ENCODE results near the gene DDX1.
"Not testable (repeated sequence)": the region's sequence is repeated elsewhere in the genome, so short reads cannot be mapped to it uniquely, and the experiment has no call there.

DDX1 gene

GRCh38 chr2:15593327-15593705 lies 1.6 kb downstream of the DDX1 start:
- peak overlapping the region in 3 of 21 experiments; percentile 91 to 94 (median 91) for H3K27ac ChIP-seq

DNA sequence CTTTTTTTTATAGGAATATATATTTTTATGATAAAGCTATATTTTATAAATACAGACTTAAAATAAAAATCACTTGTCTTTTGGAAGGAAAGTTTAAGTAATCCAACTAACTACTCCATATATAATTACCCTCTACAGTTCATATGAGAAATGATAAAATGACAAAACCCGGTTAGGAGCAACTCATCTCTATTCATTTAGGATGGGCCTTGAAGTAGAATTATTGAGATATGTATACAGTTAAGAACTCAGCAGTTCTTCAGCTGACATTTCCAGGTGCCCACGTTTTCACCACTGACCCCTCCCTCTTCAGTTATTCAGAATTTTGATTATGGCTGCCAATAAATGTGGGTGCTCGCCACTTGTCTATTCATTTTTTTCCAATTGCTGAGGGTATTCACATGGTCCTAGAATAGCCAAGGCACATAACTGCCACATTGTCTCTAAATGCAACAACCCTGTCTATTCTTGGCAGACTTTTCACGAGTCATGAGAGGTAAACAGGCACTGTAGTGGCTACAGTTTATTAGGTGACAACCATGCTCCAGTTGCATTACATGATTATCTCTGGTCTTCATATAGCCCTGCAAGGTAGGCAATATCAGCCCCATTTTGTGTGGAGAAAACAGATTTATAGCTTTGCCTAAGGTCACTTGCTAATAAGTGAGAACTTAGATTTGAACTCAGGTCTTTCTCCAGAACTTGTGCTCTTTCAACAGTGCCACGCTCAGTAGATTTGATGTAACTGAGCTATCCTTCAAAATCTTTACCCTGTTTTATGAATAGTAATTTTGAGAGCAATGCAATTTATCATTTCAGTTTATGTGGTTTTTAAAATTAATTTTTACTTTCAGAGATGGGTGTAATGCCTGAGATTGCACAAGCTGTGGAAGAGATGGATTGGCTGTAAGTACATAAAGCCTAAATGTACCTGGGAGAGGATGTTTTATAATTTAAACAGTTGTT lies 2.9 kb downstream of the DDX1 start:
- H3K27ac ChIP-seq, result no peak overlapping the region
- H3K4me3 ChIP-seq, result no peak overlapping the region

More at GRCh38 chr2:15593327-15593705, 1.6 kb downstream of the DDX1 start:
- no peak overlapping the region for H3K4me3 ChIP-seq

DNA sequence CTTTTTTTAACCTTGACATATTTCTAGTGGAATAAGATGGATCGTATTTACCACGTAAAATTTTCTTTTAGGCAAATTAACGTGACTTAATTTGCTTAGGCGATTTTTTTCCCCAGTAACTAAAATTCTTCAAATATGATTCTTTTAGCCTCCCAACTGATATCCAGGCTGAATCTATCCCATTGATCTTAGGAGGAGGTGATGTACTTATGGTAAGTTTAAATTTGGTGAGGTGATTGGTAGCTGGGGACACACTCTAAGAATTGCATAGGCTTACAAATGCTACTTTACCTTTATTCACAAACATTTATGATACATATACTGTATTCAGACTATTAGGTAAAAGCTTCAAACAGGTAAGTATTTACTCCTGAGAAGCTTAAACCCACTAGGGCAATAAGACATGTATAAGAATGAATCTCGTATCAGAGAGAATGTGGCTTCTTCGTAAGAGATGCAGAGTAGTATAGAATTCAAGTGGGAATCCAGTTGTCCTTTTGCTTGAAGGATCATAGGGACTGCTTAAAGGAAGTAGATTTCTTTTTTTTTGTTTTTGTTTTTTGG lies 3.8 kb downstream of the DDX1 start:
- Histone ChIP-seq H3K4me3 (no peak overlapping the region), H3K27ac (no peak overlapping the region)

DNA sequence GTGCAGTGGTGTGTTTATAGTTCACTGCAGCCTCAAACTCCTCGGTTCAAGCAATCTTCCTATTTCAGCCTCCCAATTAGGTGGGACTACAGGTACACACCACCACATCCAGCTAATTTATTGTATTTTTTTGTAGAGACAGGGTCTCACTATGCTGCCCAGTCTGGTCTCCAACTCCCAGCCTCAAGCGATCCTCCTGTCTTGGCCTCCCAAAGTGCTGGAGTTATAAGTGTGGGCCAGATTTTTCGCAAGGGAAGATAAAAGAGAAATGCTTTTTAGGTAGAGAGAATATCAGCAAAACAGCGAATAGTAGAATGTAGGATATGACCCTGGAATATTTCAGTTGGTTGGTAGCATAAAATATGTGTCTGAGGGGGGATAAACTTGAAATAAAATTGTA lies 4.3 kb downstream of the DDX1 start:
- Histone ChIP-seq H3K27ac (no peak overlapping the region), H3K4me3 (no peak overlapping the region)

- H3K27ac ChIP-seq, result no peak overlapping the region
- no peak overlapping the region for H3K4me3 ChIP-seq
Measured at GRCh38 chr2:15596350-15596749, 4.7 kb downstream of the DDX1 start.

GRCh38 chr2:15596968-15597367 lies 5.3 kb downstream of the DDX1 start:
- Histone ChIP-seq H3K27ac (no peak overlapping the region), H3K4me3 (no peak overlapping the region)

- H3K4me3 ChIP-seq, result no peak overlapping the region
- no peak overlapping the region for H3K27ac ChIP-seq
Measured at GRCh38 chr2:15599994-15600393, 8.3 kb downstream of the DDX1 start.

DNA sequence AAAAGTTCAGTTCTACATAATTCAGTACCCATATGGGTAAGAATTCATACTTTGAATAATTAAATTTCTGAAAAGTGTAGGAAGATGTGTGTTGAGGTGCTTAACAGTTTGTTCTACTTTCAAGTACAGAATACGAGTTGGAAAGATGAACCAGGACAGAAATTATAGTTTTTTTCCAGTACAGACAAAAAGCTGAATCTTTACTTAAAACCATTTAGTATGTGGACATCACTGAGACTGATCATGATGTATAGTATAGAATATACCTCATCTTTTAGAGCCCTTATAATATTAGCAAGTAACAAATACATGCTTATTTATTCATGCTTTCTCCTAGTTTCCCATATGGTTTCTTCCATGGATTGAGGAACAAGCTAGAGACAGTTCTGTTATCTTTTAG lies 10.0 kb downstream of the DDX1 start:
- Histone ChIP-seq H3K27ac (no peak overlapping the region), H3K4me3 (no peak overlapping the region)

GRCh38 chr2:15602393-15602792 lies 10.7 kb downstream of the DDX1 start:
- Histone ChIP-seq H3K27ac (no peak overlapping the region), H3K4me3 (no peak overlapping the region)

GRCh38 chr2:15603044-15603765 lies 11.5 kb downstream of the DDX1 start:
- Histone ChIP-seq H3K4me3 (no peak overlapping the region), H3K27ac (no peak overlapping the region)

DNA sequence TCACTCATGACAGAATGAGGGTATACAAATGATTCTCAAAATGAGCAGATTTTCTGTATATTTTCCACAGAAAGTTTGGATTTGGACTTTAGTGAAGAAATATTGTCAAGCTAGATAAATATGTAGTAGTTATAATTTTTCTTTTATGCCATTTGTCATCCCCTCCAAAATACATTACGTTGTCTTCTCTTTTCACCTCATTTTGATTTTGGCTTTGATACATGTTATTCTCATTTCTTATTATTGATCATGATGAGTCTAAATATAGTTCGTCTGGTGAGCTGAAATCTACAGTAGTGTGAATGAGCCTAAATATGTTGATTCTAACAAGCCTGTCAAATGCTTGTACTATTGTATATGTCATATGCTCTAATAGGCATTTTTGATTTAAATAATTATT lies 12.3 kb downstream of the DDX1 start:
- no peak overlapping the region for H3K27ac ChIP-seq
- H3K4me3 ChIP-seq, result no peak overlapping the region

DNA sequence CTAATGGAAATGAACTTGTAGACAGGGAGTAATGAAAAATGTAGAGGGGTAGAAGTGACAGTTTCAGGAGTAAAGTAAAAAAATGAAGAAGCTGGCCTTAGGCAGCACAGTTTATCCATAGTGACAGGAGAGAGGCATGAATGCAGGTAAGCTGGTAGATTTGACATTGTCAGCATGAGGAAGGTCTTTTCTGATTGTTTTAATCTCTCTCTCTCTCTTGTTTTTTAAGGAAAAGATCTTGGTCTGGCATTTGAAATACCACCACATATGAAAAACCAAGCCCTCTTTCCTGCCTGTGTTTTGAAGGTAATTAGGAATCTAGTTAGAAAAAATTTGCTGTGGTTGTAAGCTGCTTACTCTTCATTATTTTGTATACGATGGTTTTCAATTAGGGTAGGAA lies 14.1 kb downstream of the DDX1 start:
- H3K4me3 ChIP-seq, result no peak overlapping the region
- H3K27ac ChIP-seq, result no peak overlapping the region

- H3K27ac ChIP-seq, result no peak overlapping the region
- H3K4me3 ChIP-seq, result no peak overlapping the region
Measured at GRCh38 chr2:15606481-15607441, 15.1 kb downstream of the DDX1 start.

DNA sequence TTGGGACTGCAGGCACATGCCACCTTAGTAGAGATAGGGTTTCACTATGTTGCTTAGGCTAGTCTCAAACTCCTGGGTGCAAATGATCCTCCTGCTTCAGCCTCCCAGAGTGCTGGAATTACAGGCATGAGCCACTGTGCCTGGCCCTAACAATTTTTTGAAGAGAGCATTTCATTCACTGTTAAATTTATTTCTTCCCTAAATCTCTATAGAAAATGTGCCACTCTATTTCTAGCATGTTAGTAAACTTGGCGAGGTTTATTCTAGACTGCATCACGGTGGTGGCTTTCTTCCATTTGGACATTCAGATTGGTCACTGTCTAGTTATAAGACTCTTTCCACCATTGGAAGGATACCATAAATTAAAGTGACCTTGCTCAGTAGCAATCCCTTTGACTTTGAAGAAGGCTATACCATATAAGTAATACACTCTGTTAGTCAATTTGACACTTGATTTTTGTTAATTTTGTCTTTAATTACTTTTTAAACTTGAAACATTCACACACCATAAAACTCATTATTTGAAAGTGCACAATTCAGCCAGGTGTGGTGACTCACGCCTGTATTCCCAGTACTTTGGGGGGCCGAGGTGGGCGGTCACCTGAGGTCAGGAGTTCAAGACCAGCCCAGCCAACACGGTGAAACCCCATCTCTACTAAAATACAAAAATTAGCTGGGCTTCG lies 16.2 kb downstream of the DDX1 start:
- no peak overlapping the region for H3K27ac ChIP-seq
- no peak overlapping the region for H3K4me3 ChIP-seq

DNA sequence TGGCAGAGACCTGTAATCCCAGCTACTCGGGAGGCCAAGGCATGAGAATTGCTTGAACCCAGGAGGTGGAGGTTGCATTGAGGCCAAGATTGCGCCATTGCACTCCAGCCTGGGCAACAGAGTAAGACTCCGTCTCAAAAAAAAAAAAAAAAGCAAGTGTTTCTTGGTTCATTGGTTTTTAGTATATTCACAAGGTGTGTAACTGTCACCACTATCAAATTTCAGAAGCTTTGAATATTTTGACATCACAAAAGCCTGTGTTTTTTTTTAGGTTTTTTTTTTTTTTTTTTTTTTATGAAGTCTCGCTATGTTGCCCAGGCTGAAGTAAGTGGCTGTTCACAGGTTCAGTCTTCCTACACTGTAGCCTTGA lies 16.7 kb downstream of the DDX1 start:
- no peak overlapping the region for H3K4me3 ChIP-seq

DNA sequence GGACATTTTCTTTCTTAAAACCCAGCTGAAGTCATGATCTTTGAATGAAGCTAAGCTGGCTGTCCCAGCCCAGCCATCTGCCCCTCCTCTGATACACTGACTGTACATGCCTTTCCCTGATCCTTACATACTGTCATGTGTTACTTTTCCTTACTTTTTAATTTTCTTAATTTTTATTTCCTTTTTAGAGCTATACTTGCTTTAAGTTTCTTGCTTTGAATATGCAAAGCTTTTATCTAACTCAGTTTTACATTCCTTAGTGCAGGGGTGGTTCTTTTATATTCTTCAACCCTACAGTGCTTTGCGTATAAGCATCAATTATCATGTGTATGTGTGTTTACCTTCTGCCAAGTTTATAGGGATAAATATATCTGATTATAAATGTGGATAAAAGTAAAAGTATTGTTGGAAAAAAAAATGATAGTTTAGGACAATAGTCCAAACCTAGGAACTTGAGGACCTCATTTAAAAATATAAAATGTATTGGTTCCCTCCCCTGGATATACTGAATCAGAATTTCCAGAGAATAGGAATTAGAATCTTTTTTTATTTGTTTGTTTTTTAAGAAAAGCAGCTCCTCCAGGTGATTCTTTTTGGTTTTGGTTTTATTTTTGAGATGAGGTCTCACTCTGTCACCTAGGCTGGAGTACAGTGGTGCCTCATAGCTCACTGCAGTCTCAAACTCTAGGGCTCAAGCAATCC lies 17.8 kb downstream of the DDX1 start:
- no peak overlapping the region for H3K27ac ChIP-seq
- no peak overlapping the region for H3K4me3 ChIP-seq

More for the DNA sequence above, 16.7 kb downstream of the DDX1 start:
- no peak overlapping the region for H3K27ac ChIP-seq

DNA sequence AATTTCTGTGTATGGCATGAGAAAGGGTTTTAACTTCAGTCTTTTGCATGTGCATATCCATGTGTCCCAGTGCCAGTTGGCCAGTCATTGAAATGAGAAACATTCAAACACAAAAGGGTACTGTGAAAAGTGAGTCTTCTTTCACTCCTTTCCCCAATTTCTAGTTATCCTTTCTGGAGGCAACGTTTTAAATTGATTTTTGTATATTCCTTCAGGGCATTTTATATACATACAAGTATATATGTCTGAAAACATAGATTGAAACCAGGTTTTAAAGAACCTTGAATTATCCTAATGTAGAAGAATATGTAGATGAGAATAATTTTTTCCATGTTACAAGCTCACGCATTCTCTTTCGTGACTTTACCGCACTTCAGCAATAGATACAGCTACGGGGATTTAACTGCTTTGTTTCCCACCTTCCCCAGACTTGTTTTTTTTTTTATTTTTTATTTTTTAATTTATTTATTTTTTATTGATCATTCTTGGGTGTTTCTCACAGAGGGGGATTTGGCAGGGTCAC lies 18.8 kb downstream of the DDX1 start:
- H3K27ac ChIP-seq, result no peak overlapping the region
- H3K4me3 ChIP-seq, result no peak overlapping the region

DNA sequence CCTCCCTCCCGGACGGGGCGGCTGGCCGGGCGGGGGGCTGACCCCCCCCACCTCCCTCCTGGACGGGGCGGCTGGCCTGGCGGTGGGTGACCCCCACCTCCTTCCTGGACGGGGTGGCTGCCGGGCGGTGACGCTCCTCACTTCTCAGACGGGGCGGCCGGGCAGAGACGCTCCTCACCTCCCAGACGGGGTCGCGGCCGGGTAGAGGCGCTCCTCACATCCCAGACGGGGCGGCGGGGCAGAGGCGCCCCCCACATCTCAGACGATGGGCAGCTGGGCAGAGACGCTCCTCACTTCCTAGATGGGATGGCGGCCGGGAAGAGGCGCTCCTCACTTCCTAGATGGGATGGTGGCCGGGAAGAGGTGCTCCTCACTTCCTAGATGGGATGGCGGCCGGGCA lies 20.4 kb downstream of the DDX1 start:
- H3K4me3 ChIP-seq, H3K27ac ChIP-seq: not testable (repeated sequence)
